DMS53 treated with DMSO at 0.1 percent for 48 hours (cell line): ENCODE measurements around the gene CLRN3.

Experiments used
- DNase-seq: peaks from one replicate; lab custom pipeline; 2025; ENCODE audit not compliant: unreplicated experiment; lab: John Stamatoyannopoulos, UW

Gene CLRN3

GRCh38 chr10:127892743-127893142 is at the start of gene CLRN3:
Gene CLRN3 (minus strand): TSS chr10:127892941. CDS start chr10:127892784, 157 bp downstream.
- no peak for DNase-seq

GRCh38 chr10:127940866-127941640 is 48.3 kb upstream of the CLRN3 start:
- DNase-seq, result no peak

- no peak for DNase-seq
Observed at GRCh38 chr10:127939786-127940330, 47.1 kb upstream of the CLRN3 start.

- DNase-seq, result no peak
Observed at GRCh38 chr10:127937915-127938463, 45.2 kb upstream of the CLRN3 start.

- no peak for DNase-seq
Observed at GRCh38 chr10:127937069-127937468, 44.3 kb upstream of the CLRN3 start.

GRCh38 chr10:127935071-127935561 is 42.4 kb upstream of the CLRN3 start:
- DNase-seq, result no peak

DNA sequence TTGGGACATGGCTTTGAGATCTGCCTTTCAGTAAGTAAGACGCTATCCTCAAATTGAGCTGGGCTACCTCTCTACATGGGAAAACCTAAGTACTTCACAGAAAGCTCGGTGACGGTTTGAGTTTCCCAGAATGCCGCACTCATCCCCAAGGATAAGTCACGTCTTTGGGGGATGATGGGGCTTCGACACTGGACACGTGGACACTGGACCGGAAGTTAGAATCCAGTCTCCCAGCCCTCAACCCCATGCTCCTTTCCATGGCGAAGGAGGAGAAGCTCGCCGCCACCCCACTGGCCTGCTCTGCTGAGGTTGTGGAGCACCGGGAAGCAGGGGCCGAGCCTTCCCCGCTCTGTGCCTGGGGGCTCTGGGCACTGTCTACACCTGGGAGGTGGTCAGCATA is 41.6 kb upstream of the CLRN3 start:
- DNase-seq, result no peak

GRCh38 chr10:127933271-127933670 is 40.5 kb upstream of the CLRN3 start:
- no peak for DNase-seq

DNA sequence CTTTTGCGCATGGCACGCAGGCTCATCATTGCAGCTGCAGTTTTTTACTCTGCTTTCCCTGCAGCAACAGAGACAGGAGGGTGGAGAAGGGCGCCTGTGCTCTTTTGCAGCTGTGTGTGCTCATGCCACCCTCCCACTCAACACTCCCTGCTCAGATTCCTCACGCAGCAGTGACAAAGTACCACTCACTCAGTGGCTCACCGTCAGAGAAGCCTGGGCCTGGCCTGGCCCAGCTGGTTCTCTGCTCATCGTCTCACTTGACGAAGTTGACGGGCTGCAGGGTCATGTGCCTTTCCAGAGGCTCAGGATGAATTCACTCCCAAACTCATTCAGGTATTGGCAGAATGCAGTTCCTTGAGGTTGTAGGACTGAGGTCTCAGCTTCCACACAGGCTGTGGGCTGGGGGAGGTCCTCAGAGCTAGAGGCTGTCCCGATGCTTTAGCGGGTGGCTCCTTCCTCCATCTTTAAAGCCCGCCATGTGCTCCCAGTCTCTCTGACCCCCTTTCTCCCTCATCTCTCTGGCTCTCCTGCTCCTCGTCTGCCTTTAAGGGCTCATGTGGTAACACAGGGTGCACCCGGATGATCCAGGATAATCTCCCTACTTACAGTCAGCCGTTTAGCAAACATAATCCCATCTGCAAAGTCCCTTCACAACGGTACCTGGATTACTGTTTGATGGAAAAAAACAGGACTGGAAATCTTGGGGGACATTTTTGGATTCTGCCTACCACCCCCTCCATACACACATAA is 40.0 kb upstream of the CLRN3 start:
- DNase-seq, result no peak

DNA sequence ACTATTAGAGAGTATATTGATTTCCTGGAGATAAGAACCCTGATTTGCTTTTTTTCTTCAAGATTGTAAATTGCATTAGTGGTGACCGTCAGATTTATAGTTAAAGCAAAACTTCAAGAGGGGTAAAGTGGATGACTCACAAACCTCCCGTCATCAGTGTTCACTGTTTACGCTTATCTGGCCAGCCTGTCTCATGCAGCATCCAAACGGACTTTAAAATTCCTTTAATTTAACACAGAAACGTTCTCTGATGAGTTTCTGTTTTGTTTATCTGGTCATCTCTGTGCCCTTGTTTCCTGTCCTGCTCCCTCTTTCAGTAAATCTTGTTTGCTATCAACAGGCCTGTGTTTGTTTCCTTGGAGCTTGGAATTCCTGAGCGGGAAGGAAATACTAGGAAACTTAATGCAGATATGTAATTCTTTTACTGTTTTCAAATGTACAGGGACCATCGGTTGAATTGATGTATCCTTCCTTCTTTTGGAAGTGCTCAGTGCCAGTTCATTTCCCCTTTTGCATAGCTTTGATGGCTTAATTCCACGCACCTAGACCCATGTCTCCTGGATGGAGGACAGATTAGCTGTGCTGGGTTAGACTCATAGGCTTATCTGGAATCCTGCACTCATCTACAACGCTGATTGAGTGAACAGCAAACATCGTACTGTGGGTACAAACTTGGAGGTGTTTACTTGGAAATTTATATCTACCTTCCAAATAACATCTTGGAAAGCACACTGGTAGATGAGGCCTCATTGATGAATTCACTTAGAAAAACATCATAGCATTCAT is 35.5 kb upstream of the CLRN3 start:
- peak; percentile 1 for DNase-seq

GRCh38 chr10:127926455-127926854 is 33.7 kb upstream of the CLRN3 start:
- no peak for DNase-seq

DNA sequence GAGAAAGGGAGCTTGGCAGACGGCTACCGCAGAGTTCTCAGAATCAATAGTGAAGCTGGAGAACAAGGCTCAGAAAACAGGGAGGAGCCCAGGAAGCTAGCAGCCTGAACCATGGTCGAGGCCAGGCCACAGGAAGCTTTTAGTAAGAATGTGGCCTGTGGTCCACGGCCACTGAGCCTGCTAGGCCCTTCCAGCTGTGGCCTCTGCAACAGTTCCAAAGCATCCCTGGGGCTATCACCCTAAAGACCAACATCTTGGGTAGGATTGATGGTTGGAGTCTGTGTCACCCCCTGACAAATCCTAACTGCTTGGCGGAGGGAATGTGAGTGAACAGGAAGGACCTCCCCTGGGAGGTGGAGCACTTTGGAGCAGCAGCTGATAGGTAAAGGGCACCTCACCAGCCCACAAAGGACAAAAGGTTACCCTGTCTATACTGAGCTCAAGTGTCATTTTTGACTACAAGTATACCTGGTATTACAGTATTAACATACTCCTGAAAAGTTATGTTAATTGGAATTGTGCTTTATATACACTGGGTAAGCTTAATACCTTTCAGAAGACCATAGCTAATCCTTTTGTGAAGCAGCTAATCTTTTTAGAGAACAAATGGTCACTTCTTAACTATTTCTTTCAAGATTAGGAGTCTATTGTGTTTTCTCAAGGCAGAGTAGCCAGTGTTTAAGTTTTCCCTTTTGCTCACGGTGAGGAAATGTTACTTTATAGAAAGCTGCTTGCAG is 32.9 kb upstream of the CLRN3 start:
- DNase-seq, result no peak

GRCh38 chr10:127923646-127924045 is 30.9 kb upstream of the CLRN3 start:
- DNase-seq, result no peak

- DNase-seq, result no peak
Observed at GRCh38 chr10:127922675-127923366, 30.1 kb upstream of the CLRN3 start.

- no peak for DNase-seq
Observed at GRCh38 chr10:127922206-127922605, 29.5 kb upstream of the CLRN3 start.

- no peak for DNase-seq
Observed at GRCh38 chr10:127921753-127922145, 29.0 kb upstream of the CLRN3 start.

DNA sequence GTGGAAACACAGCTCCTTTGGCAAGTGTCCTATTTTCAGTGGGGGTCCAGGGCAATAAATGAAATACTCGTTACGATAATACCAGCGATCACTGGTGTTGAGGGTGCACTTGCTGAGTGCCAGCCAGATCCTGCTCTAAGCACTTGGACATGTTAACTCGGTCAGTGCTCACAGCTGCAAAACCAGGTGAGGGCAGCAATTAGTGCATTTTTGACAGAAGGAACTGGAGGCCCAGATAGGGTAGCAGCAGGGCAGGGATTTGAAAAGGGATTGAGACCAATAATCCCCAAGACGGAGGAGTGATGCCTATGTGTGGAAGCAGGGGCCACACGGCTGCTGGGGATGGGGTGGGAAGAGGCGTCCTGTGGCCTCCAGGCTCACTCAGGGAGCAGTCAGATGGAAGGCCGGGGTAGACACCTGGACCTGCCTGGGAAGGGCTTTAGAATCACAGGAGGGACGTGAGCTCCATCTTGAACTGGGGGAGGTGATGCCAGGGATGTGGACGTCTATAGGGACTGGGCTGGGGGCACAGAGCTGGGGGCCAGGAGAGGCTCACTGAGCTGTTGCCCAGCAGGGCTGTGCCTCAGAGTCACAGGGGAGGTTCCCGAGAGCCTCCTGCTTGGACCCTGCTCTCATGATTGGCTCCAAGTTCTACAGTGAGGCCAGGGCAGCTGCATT is 28.5 kb upstream of the CLRN3 start:
- DNase-seq, result no peak

GRCh38 chr10:127920306-127921074 is 27.7 kb upstream of the CLRN3 start:
- DNase-seq, result no peak
